Osteocyte (in vitro differentiated cells): ENCODE measurements around the gene UBR1. TPM values are rescaled to one million over a fixed set of nuclear protein-coding genes. Genes with fewer than 3 reads are reported as not detected.

Source experiments
- DNase-seq: peaks from one replicate; pipeline ENCODE4 v3.0.0; 2021; ENCODE audit warnings: mixed read lengths; ENCODE audit not compliant: unreplicated experiment; ENCODE audit errors: extremely low spot score
- H3K27ac Mint-ChIP-seq: one replicate; pipeline ENCODE4 v1.8.0; 2021; ENCODE audit warnings: mild to moderate bottlenecking, mixed read lengths; ENCODE audit not compliant: unreplicated experiment
- H3K27me3 Mint-ChIP-seq: one replicate; pipeline ENCODE4 v1.8.0; 2021; ENCODE audit warnings: mixed read lengths; ENCODE audit not compliant: unreplicated experiment
- H3K36me3 Mint-ChIP-seq: one replicate; pipeline ENCODE4 v1.8.0; 2021; ENCODE audit warnings: mixed read lengths; ENCODE audit not compliant: unreplicated experiment
- H3K4me1 Mint-ChIP-seq: one replicate; pipeline ENCODE4 v1.8.0; 2021; ENCODE audit warnings: mixed read lengths; ENCODE audit not compliant: unreplicated experiment
- H3K4me3 Mint-ChIP-seq: one replicate; pipeline ENCODE4 v1.8.0; 2021; ENCODE audit warnings: mild to moderate bottlenecking, moderate library complexity, mixed read lengths; ENCODE audit not compliant: unreplicated experiment
- H3K9me3 Mint-ChIP-seq: one replicate; pipeline ENCODE4 v1.8.0; 2021; ENCODE audit warnings: mixed read lengths; ENCODE audit not compliant: unreplicated experiment
- total RNA-seq: library from RNA; stranded (reverse); gene quantifications from 2 replicates; pipeline ENCODE4 v1.2.1, GENCODE V29; 2021
- TF ChIP-seq, protein P1 (sequence below): fragments of 200-600 bp; sonication (generic); IDR thresholded peaks from 2 replicates; pipeline ENCODE4 v1.5.0; 2021; ENCODE audit warnings: antibody characterized with exemption, mild to moderate bottlenecking, moderate library complexity

Gene UBR1
- total RNA-seq, 1 donor from 2014 or later, result 31.4 TPM

DNA sequence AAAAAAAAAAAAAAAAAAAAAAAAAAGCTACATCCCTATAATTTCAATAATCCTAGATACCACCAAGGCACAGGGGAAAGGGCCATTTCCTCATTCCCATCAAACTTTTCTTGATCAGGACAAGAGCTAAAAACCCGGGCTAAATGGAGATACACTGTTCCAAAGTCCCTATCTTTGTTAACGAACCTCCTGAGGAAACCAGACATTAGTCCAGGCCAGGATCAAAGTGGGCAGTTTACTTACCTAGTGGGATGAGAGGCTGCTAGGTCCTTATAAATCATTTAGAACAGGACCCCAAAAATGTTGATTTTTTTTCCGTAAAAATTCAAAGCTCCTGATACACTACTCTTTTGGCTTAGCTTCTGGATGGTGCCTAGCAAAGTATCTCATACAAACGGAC lies 35.6 kb downstream of the UBR1 start:
- no peaks in the 10 kb centered on the region for H3K9me3 Mint-ChIP-seq
- TF ChIP-seq, protein P1, sequence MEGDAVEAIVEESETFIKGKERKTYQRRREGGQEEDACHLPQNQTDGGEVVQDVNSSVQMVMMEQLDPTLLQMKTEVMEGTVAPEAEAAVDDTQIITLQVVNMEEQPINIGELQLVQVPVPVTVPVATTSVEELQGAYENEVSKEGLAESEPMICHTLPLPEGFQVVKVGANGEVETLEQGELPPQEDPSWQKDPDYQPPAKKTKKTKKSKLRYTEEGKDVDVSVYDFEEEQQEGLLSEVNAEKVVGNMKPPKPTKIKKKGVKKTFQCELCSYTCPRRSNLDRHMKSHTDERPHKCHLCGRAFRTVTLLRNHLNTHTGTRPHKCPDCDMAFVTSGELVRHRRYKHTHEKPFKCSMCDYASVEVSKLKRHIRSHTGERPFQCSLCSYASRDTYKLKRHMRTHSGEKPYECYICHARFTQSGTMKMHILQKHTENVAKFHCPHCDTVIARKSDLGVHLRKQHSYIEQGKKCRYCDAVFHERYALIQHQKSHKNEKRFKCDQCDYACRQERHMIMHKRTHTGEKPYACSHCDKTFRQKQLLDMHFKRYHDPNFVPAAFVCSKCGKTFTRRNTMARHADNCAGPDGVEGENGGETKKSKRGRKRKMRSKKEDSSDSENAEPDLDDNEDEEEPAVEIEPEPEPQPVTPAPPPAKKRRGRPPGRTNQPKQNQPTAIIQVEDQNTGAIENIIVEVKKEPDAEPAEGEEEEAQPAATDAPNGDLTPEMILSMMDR, result no peak
- H3K27ac Mint-ChIP-seq, result no peak overlapping the region
- peaks cover 58% of the 10 kb centered on the region for H3K36me3 Mint-ChIP-seq
- H3K27me3 Mint-ChIP-seq, result no peaks in the 10 kb centered on the region
- DNase-seq, result no peak
- H3K4me1 Mint-ChIP-seq, result no peaks in the 10 kb centered on the region
- no peak overlapping the region for H3K4me3 Mint-ChIP-seq

DNA sequence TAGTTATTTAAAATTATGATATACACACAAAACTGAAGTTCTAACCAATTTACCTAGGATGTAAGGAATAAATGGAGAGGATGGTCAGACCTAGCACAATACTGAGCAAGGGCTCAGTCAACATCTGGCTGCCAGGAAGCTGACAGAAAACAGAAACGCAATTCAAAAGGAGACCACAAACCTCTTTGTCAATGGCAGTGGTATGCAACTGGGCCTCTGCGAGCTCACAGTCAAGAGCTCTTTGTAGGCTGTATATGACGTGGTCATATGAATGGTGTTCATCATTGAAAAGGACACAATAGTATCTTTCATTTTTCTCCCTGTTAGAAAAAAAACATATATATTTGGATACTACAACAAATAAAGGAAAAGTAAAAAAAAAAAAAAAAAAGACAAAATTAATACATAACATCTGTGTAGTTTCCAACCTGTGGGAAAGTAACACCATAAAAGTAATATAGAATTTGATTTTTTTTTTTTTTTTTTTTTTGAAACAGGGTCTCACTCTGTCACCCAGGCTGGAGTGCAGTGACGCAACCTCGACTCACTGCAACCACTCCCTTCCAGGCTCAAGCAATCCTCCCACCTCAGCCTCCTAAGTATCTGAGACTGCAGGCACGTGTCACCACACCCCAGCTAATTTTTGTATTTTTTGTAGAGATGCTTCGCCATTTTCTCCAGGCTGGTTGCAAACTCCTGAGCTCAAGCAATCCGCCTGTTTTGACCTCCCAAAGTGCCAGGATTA lies 37.9 kb downstream of the UBR1 start:
- no peaks in the 10 kb centered on the region for H3K9me3 Mint-ChIP-seq
- no peak for DNase-seq
- H3K4me1 Mint-ChIP-seq, result no peaks in the 10 kb centered on the region
- H3K4me3 Mint-ChIP-seq, result no peak overlapping the region
- no peaks in the 10 kb centered on the region for H3K27me3 Mint-ChIP-seq
- TF ChIP-seq, protein P1, result no peak
- H3K36me3 Mint-ChIP-seq, result peaks cover 49% of the 10 kb centered on the region
- no peak overlapping the region for H3K27ac Mint-ChIP-seq

DNA sequence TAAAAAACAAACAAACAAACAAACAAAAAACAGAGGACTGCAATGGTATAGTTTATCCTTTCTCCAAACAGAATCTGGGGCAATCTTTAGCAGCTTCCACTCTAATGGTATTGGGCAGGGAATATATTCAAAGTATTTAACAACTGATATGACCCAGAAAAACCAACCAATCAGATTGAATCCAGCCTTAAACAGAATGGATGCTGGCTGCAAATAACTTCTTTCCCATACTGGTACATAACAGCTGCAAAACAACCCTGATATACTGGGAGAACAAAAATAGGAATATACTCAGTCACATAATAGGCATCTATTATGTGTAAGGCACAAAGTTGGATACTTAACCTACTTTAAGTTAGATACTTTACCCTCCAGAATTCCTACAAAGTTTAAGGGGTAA lies 49.1 kb downstream of the UBR1 start:
- no peaks in the 10 kb centered on the region for H3K4me1 Mint-ChIP-seq
- peaks cover 46% of the 10 kb centered on the region for H3K36me3 Mint-ChIP-seq
- no peaks in the 10 kb centered on the region for H3K9me3 Mint-ChIP-seq
- TF ChIP-seq, protein P1, result no peak
- no peak overlapping the region for H3K27ac Mint-ChIP-seq
- no peaks in the 10 kb centered on the region for H3K27me3 Mint-ChIP-seq
- H3K4me3 Mint-ChIP-seq, result no peak overlapping the region
- DNase-seq, result no peak

DNA sequence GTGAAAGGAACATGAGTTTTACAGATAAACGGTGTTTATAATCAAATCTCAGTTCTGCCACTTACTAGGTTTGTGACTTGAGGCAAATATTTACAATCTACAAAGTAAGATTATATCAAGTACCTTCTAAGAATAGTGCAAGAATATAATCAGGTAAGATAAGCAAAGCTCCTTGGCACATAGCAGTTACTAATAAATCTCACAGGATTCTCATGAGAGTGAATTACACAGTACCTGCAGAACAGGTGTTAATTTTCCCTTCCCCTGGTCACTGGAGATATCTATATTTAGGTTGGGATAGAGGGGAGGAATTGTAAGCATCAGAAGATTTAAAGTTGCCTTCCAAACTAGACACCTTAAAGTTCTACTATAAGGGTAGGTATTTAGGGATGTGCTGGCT lies 53.0 kb downstream of the UBR1 start:
- Mint-ChIP-seq H3K36me3 (peaks cover 46% of the 10 kb centered on the region), H3K9me3 (no peaks in the 10 kb centered on the region), H3K27ac (no peak overlapping the region), H3K4me1 (no peaks in the 10 kb centered on the region), H3K4me3 (no peak overlapping the region), H3K27me3 (no peaks in the 10 kb centered on the region)
- TF ChIP-seq, protein P1, result no peak
- no peak for DNase-seq

DNA sequence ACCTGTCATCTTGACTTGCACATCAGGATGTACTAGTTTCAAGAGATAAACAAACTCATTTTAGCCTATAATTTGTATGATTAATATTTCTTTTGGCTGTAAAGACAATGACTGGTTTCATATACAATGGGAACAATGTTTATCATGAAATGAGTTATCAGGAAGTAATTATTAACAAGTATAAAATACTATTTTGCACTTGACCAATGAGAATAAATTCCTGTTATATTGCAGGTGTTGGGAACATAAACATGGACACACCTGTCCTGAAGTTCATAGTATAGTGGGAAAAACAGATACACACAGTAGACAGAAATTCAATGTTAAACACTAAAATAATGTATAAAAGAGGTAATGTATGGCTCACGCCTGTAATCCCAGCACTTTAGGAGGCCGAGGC lies 56.9 kb downstream of the UBR1 start:
- H3K36me3 Mint-ChIP-seq, result peaks cover 46% of the 10 kb centered on the region
- no peaks in the 10 kb centered on the region for H3K4me1 Mint-ChIP-seq
- H3K27me3 Mint-ChIP-seq, result no peaks in the 10 kb centered on the region
- no peaks in the 10 kb centered on the region for H3K9me3 Mint-ChIP-seq
- H3K27ac Mint-ChIP-seq, result no peak overlapping the region
- TF ChIP-seq, protein P1, result no peak
- no peak for DNase-seq
- no peak overlapping the region for H3K4me3 Mint-ChIP-seq
